Neural progenitor cell (in vitro differentiated cells): ENCODE measurements around the gene DBR1. TPM values are rescaled to one million over a fixed set of nuclear protein-coding genes. Genes with fewer than 3 reads are reported as not detected.

Experiments used
- DNase-seq: peaks from one replicate; pipeline ENCODE4 v3.0.0-alpha.2; 2016; ENCODE audit warnings: low spot score
- H2AFZ ChIP-seq: fragments of 200-600 bp; sonication (generic); replicated peaks from 2 replicates; pipeline ENCODE4 v1.6.1; 2016; ENCODE audit warnings: antibody characterized with exemption
- H3F3A ChIP-seq: fragments of 200-600 bp; sonication (generic); 2 replicates; pipeline ENCODE4 v1.6.1; 2016; ENCODE audit warnings: antibody characterized with exemption, low read depth
- H3K27ac ChIP-seq: fragments of 200-600 bp; sonication (generic); 2 replicates; pipeline ENCODE4 v1.5.1; 2016; ENCODE audit warnings: mild to moderate bottlenecking
- H3K27me3 ChIP-seq: fragments of 200-600 bp; sonication (generic); 2 replicates; pipeline ENCODE4 v1.6.1; 2016; ENCODE audit warnings: mild to moderate bottlenecking, moderate library complexity
- H3K36me3 ChIP-seq: fragments of 200-600 bp; sonication (generic); 2 replicates; pipeline ENCODE4 v1.5.1; 2016
- H3K4me1 ChIP-seq: fragments of 200-600 bp; sonication (generic); 2 replicates; pipeline ENCODE4 v1.6.1; 2016; ENCODE audit warnings: mixed run types
- H3K4me2 ChIP-seq: fragments of 200-600 bp; sonication (generic); 2 replicates; pipeline ENCODE4 v1.6.1; 2016
- H3K4me3 ChIP-seq: fragments of 200-600 bp; sonication (generic); 2 replicates; pipeline ENCODE4 v1.5.1; 2016
- H3K79me2 ChIP-seq: fragments of 200-600 bp; sonication (generic); 2 replicates; pipeline ENCODE4 v1.6.1; 2016; ENCODE audit warnings: low read depth
- H3K9ac ChIP-seq: fragments of 200-600 bp; sonication (generic); 2 replicates; pipeline ENCODE4 v1.6.1; 2016
- H3K9me3 ChIP-seq: fragments of 200-600 bp; sonication (generic); 2 replicates; pipeline ENCODE4 v1.5.1; 2016; ENCODE audit warnings: low read depth
- H4K20me1 ChIP-seq: fragments of 200-600 bp; sonication (generic); 2 replicates; pipeline ENCODE4 v1.6.1; 2016; ENCODE audit warnings: low read depth
- H3K27ac Mint-ChIP-seq: 3 replicates; pipeline ENCODE4 v1.8.0; 2021; ENCODE audit warnings: mixed read lengths
- H3K27me3 Mint-ChIP-seq: 2 replicates; pipeline ENCODE4 v1.8.0; 2022; ENCODE audit warnings: low read depth, mild to moderate bottlenecking, inconsistent platforms, moderate library complexity, mixed read lengths; ENCODE audit not compliant: insufficient read depth
- H3K36me3 Mint-ChIP-seq: 3 replicates; pipeline ENCODE4 v1.8.0; 2021; ENCODE audit warnings: mixed read lengths
- H3K4me1 Mint-ChIP-seq: 3 replicates; pipeline ENCODE4 v1.8.0; 2021; ENCODE audit warnings: mixed read lengths
- H3K4me3 Mint-ChIP-seq: 3 replicates; pipeline ENCODE4 v1.8.0; 2021; ENCODE audit warnings: mild to moderate bottlenecking, moderate library complexity, mixed read lengths
- H3K9me3 Mint-ChIP-seq: 3 replicates; pipeline ENCODE4 v1.8.0; 2020; ENCODE audit warnings: mixed read lengths
- CTCF ChIP-seq: fragments of 200-600 bp; sonication (generic); IDR thresholded peaks from 2 replicates; pipeline ENCODE4 v1.5.1; 2017; ENCODE audit warnings: antibody characterized with exemption, mild to moderate bottlenecking
- EZH2 ChIP-seq: fragments of 200-600 bp; sonication (generic); IDR thresholded peaks from 2 replicates; pipeline ENCODE4 v1.6.1; 2017; ENCODE audit warnings: antibody characterized with exemption, mild to moderate bottlenecking, moderate library complexity
- EZH2phosphoT487 ChIP-seq: fragments of 200-600 bp; sonication (generic); IDR thresholded peaks from 2 replicates; pipeline ENCODE4 v1.6.1; 2017; ENCODE audit warnings: antibody characterized with exemption
- total RNA-seq: library from RNA; depleted of rRNA; stranded (reverse); fragments of >200 nt; gene quantifications from 2 replicates; pipeline ENCODE4 v1.2.3, GENCODE V29; 2015; ENCODE audit warnings: low replicate concordance

The DBR1 gene
- total RNA-seq, 1 donor from 2014 or later, result 32.1 TPM

DNA sequence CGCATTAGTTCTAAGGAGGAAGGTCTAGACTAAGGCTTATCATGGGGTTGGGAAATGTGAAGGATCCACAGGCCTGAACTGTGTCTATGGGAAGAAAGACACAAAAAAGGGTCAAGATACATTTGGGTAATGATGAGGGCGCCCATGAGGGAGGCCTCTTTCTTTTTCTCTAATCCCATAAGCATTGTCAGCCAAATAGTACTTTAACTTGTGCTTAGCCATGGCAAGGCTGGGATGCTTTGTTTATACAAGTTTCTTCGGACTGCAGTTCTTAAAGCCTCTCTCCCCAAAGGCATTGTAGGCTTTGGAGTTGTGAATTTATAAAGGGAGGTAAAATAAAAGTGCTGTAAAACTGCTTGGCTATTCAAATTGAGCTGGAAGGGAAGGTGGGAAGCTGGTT lies 35.8 kb upstream of the DBR1 start:
- Mint-ChIP-seq H3K27me3 (no peaks in the 10 kb centered on the region), H3K36me3 (peaks cover 35% of the 10 kb centered on the region), H3K9me3 (peaks cover 3% of the 10 kb centered on the region), H3K27ac (no peak overlapping the region), H3K4me3 (no peak overlapping the region), H3K4me1 (no peaks in the 10 kb centered on the region)
- H2AFZ ChIP-seq, result no peak overlapping the region
- H3K79me2 ChIP-seq, result peaks cover 98% of the 10 kb centered on the region
- H3K4me1 ChIP-seq, result peaks cover 18% of the 10 kb centered on the region
- H3K27ac ChIP-seq, result no peak overlapping the region
- no peak overlapping the region for H3K4me3 ChIP-seq
- H3K9ac ChIP-seq, result no peak overlapping the region
- peaks cover 18% of the 10 kb centered on the region for H3F3A ChIP-seq
- no peaks in the 10 kb centered on the region for H3K36me3 ChIP-seq
- H3K9me3 ChIP-seq, result no peaks in the 10 kb centered on the region
- no peak for TF ChIP-seq CTCF
- DNase-seq, result peak; percentile 43
- H3K27me3 ChIP-seq, result no peaks in the 10 kb centered on the region
- H4K20me1 ChIP-seq, result peaks cover 91% of the 10 kb centered on the region
- H3K4me2 ChIP-seq, result peak overlapping the region; percentile 66

- Mint-ChIP-seq H3K9me3 (peaks cover 3% of the 10 kb centered on the region), H3K27ac (no peak overlapping the region), H3K4me3 (no peak overlapping the region), H3K36me3 (peaks cover 28% of the 10 kb centered on the region), H3K27me3 (no peaks in the 10 kb centered on the region), H3K4me1 (peaks cover 4% of the 10 kb centered on the region)
- Histone ChIP-seq H3K4me1 (peaks cover 23% of the 10 kb centered on the region), H3K4me3 (no peak overlapping the region), H3K27me3 (no peaks in the 10 kb centered on the region), H3K79me2 (peaks cover 99% of the 10 kb centered on the region), H3K9ac (no peak overlapping the region), H2AFZ (no peak overlapping the region), H3K27ac (no peak overlapping the region), H4K20me1 (peaks cover 98% of the 10 kb centered on the region), H3K9me3 (no peaks in the 10 kb centered on the region), H3F3A (peaks cover 16% of the 10 kb centered on the region), H3K36me3 (no peaks in the 10 kb centered on the region), H3K4me2 (no peak overlapping the region)
- TF ChIP-seq EZH2 (no peak), CTCF (no peak), EZH2phosphoT487 (no peak)
- no peak for DNase-seq
These were observed 31.5 kb upstream of the DBR1 start for GRCh38 chr3:138206196-138206595.

DNA sequence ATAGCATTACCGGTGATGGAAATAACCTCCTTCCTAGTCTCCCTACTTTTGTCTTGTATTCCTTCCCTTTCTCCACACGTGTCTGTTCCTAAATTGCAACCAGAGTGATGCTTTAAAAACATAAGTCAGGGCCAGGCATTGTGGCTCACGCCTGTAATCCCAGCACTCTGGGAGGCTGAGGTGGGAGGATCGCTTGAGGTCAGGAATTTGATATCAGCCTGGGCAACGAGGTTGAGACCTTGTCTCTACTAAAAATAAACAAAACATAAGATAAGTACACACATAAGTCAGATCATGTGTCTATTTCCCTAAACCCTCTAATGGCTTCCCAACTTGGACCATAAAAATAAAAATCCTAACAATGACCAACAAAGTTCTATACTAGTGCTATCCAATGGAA lies 30.8 kb upstream of the DBR1 start:
- Histone ChIP-seq H3K9me3 (no peaks in the 10 kb centered on the region), H3K4me1 (peaks cover 16% of the 10 kb centered on the region), H3K27me3 (no peaks in the 10 kb centered on the region), H3K4me3 (no peak overlapping the region), H3K36me3 (no peaks in the 10 kb centered on the region), H3F3A (peaks cover 9% of the 10 kb centered on the region), H2AFZ (no peak overlapping the region), H4K20me1 (peaks cover 98% of the 10 kb centered on the region), H3K9ac (no peak overlapping the region), H3K27ac (no peak overlapping the region), H3K4me2 (no peak overlapping the region), H3K79me2 (peaks cover 99% of the 10 kb centered on the region)
- no peak overlapping the region for H3K27ac Mint-ChIP-seq
- no peak overlapping the region for H3K4me3 Mint-ChIP-seq
- H3K9me3 Mint-ChIP-seq, result peaks cover 3% of the 10 kb centered on the region
- H3K27me3 Mint-ChIP-seq, result no peaks in the 10 kb centered on the region
- TF ChIP-seq CTCF (no peak), EZH2 (no peak), EZH2phosphoT487 (no peak)
- DNase-seq, result no peak
- peaks cover 27% of the 10 kb centered on the region for H3K36me3 Mint-ChIP-seq
- H3K4me1 Mint-ChIP-seq, result peaks cover 4% of the 10 kb centered on the region

GRCh38 chr3:138203938-138204337 lies 29.2 kb upstream of the DBR1 start:
- no peak for DNase-seq
- H3K27ac ChIP-seq, result no peak overlapping the region
- H4K20me1 ChIP-seq, result peaks cover 98% of the 10 kb centered on the region
- Mint-ChIP-seq H3K4me1 (peaks cover 4% of the 10 kb centered on the region), H3K36me3 (peaks cover 21% of the 10 kb centered on the region), H3K9me3 (peaks cover 3% of the 10 kb centered on the region), H3K27ac (no peak overlapping the region), H3K4me3 (no peak overlapping the region), H3K27me3 (no peaks in the 10 kb centered on the region)
- no peaks in the 10 kb centered on the region for H3K9me3 ChIP-seq
- H3K36me3 ChIP-seq, result no peaks in the 10 kb centered on the region
- H3K79me2 ChIP-seq, result peaks cover 99% of the 10 kb centered on the region
- no peak overlapping the region for H2AFZ ChIP-seq
- TF ChIP-seq EZH2, result no peak
- TF ChIP-seq EZH2phosphoT487, result no peak
- no peak for TF ChIP-seq CTCF
- H3K4me3 ChIP-seq, result no peak overlapping the region
- no peaks in the 10 kb centered on the region for H3K27me3 ChIP-seq
- no peak overlapping the region for H3K4me2 ChIP-seq
- H3K4me1 ChIP-seq, result peaks cover 5% of the 10 kb centered on the region
- peaks cover 2% of the 10 kb centered on the region for H3F3A ChIP-seq
- no peak overlapping the region for H3K9ac ChIP-seq
